NCI-H446 (cell line): ENCODE data around the gene MT1B.
"Not testable (repeated sequence)": the region's sequence is repeated elsewhere in the genome, so short reads cannot be mapped to it uniquely, and the experiment has no call there.

Experiments used
- DNase-seq, 2 experiments: peaks; one replicate each; lab custom pipeline; 2025; lab: John Stamatoyannopoulos, UW

MT1B gene

GRCh38 chr16:56637814-56638750, 13.6 kb upstream of the MT1B start, which contains the start of gene MT1A:
TSS of gene MT1A (plus strand) at chr16:56638666. CDS start at chr16:56638739, 73 bp downstream.
- no peak for DNase-seq

GRCh38 chr16:56639045-56639444, 12.6 kb upstream of the MT1B start:
- no peak for DNase-seq

GRCh38 chr16:56640076-56640475, 11.6 kb upstream of the MT1B start:
- DNase-seq, result no peak

GRCh38 chr16:56641166-56641565, 10.5 kb upstream of the MT1B start:
- DNase-seq, result no peak

- DNase-seq, result no peak
These were observed 8.5 kb upstream of the MT1B start for GRCh38 chr16:56643080-56643778.

- DNase-seq, result no peak
These were observed 7.9 kb upstream of the MT1B start for GRCh38 chr16:56643833-56644232.

GRCh38 chr16:56645311-56645710, 6.4 kb upstream of the MT1B start:
- no peak for DNase-seq

GRCh38 chr16:56645838-56646237, 5.8 kb upstream of the MT1B start:
- DNase-seq, result no peak

GRCh38 chr16:56647641-56648431, 3.9 kb upstream of the MT1B start:
- no peak for DNase-seq

GRCh38 chr16:56649271-56649670, 2.4 kb upstream of the MT1B start:
- no peak for DNase-seq

GRCh38 chr16:56649820-56650219, 1.9 kb upstream of the MT1B start:
- DNase-seq, result no peak

- no peak for DNase-seq
These were observed 914 bp downstream of the MT1B start for GRCh38 chr16:56652600-56652999.

GRCh38 chr16:56653218-56653617, 1.5 kb downstream of the MT1B start:
- no peak for DNase-seq

GRCh38 chr16:56657555-56658326, 6.1 kb downstream of the MT1B start, which contains the start of gene MT1F:
TSS of gene MT1F (plus strand) at chr16:56657959. CDS start at chr16:56658059, 100 bp downstream.
- no peak for DNase-seq

GRCh38 chr16:56658327-56658875, 6.7 kb downstream of the MT1B start:
- no peak for DNase-seq

- no peak for DNase-seq
These were observed 11.0 kb downstream of the MT1B start for GRCh38 chr16:56662357-56663354.

GRCh38 chr16:56664506-56664905, 12.8 kb downstream of the MT1B start:
- DNase-seq, result no peak

GRCh38 chr16:56665286-56666261, 13.9 kb downstream of the MT1B start:
- not testable (repeated sequence) for DNase-seq
